GM20000 (cell line): ENCODE measurements around the gene ASPG.

Source experiments
- DNase-seq: peaks from one replicate; pipeline ENCODE4 v3.0.0; 2012; ENCODE audit warnings: low spot score
- TF ChIP-seq, protein P1 (sequence below): IDR thresholded peaks from 2 replicates; pipeline ENCODE4 v1.5.1; 2012; ENCODE audit warnings: mild to moderate bottlenecking, control low read depth; ENCODE audit errors: extremely low read depth, missing control alignments

ASPG gene

DNA sequence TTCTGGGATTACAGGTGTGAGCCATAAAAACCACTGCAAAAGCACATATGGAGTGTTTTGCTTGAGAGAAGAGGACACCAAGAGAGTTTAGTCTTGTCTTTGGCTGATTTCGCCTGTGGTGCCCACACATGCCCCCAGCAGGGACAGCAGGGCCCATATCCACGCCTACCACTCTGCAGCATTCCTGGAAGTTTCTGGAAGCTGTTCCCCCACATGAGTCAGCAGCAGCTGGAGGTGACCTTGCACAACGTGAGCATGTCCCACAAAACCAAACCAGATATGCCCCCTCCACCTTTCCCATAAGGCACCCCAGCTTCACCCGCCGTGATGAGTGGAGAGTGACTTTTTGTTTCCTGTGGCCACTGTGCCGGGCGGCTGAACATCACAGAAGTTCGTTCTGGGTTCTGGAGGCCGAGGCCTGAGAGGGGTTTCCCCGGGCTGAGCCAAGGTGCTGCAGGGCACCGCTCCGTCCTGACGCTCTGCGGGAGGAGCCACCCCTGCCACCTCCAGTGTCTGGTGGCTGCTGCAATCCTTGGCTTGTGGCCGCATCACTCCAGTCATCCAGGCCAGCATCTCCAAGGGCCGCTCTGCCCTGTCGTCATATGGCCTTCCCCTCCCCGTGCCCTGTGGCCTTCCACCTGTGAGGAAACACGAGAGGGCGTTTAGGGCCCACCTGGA lies 4.7 kb downstream of the ASPG start:
- no peak for DNase-seq
- TF ChIP-seq, protein P1, sequence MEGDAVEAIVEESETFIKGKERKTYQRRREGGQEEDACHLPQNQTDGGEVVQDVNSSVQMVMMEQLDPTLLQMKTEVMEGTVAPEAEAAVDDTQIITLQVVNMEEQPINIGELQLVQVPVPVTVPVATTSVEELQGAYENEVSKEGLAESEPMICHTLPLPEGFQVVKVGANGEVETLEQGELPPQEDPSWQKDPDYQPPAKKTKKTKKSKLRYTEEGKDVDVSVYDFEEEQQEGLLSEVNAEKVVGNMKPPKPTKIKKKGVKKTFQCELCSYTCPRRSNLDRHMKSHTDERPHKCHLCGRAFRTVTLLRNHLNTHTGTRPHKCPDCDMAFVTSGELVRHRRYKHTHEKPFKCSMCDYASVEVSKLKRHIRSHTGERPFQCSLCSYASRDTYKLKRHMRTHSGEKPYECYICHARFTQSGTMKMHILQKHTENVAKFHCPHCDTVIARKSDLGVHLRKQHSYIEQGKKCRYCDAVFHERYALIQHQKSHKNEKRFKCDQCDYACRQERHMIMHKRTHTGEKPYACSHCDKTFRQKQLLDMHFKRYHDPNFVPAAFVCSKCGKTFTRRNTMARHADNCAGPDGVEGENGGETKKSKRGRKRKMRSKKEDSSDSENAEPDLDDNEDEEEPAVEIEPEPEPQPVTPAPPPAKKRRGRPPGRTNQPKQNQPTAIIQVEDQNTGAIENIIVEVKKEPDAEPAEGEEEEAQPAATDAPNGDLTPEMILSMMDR = no peak

DNA sequence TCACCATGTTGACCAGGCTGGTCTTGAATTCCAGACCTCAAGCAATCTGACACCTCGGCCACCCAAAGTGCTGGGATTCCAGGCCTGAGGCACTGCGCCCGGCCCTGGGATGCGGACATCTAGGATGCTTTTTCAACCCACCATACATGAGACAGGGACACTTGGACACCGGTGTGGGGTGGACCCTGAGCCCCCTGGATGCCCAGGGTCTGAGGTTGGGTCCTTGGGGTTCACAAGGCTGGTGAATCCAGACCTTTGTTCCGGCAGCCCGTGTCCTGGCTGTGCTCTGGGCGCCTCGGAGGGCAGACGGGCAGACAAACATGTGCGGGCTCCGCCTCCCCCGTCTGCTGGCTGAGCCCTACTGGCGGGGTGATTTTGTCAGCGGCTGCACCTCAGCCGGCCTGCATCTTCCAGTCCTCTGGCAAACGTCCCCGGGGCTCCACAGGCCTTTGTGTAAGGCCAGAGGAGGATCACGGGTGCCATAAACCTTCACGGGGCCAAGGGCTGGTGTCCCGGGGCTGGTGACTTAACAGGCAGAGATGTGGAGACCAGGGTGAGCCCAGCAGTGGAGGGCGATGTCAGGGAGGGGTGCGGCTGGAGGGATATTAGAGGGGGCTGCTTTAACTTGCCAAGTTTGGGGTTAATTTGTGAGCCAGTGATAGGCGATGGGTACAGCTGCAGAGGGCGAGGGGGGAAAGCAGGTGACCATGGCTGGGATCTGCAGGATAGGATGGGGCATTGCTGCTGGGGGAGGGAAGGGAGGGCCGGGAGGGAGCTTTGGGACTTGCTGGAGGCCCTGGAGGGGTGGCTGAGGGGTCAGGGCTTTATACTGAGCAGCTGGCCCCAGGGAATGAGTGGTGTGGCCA lies 5.8 kb downstream of the ASPG start:
- DNase-seq = no peak

DNA sequence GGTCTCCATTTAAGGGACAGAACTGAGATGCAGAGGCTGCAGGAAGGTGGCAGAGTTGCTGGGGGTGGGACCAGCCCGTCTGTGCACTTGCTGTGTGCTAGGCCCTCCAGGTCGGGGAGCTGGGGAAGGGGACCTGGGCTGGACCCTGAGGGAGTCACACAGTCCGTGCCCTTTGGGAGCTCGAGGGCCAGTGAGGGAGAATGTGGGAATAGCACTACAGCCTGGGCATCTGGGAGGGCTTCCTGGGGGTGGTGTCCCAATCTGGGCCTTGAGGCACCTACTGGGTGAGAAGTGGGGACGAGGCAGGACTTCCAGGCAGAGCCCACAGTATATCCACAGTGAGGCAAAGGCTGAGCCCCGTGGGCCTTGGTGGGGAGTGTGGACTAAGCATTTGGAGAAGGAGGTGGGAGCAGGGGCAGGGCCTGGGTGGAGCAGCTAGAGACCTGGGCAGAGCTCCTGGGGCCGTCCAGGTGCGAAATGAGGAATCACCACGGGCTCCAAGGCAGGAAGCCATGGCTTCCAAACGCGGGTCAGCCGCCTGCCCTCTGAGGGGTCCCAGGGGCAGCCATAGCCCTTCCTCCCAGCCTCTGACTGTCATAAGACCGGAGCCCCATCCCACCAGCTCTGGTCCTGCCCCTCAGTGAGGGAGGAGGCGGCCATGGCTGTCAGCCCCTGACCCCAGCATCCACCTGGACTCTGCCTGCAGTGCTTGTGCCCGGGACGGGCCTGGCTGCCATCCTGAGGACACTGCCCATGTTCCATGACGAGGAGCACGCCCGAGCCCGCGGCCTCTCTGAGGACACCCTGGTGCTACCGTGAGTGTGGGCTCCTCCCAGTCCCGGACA lies 6.6 kb downstream of the ASPG start:
- no peak for DNase-seq
- TF ChIP-seq, protein P1 = no peak

More for the DNA sequence above, 5.8 kb downstream of the ASPG start:
- TF ChIP-seq, protein P1 = no peak

DNA sequence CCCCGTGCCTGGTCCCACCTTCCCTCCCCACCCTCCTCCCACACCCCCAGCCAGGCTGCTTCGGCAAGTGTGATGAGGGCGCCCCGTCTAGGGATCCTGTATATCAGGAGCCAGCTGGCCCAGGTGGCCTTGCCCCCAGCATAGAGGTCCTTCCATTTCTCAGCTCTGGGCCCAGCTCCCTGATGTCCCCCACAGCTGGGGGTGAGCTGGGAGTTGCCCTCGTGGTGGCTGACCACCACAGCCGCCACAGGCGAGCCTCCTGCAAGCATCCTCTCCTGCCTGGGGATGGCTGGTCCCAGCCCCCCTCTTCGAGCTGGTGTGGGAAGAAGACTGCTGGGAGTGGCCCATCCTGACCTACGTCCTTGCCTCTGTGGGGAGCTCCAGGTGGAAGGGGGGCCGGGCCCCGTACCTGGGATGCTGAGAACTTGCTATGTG lies 7.4 kb downstream of the ASPG start:
- TF ChIP-seq, protein P1 = no peak

DNA sequence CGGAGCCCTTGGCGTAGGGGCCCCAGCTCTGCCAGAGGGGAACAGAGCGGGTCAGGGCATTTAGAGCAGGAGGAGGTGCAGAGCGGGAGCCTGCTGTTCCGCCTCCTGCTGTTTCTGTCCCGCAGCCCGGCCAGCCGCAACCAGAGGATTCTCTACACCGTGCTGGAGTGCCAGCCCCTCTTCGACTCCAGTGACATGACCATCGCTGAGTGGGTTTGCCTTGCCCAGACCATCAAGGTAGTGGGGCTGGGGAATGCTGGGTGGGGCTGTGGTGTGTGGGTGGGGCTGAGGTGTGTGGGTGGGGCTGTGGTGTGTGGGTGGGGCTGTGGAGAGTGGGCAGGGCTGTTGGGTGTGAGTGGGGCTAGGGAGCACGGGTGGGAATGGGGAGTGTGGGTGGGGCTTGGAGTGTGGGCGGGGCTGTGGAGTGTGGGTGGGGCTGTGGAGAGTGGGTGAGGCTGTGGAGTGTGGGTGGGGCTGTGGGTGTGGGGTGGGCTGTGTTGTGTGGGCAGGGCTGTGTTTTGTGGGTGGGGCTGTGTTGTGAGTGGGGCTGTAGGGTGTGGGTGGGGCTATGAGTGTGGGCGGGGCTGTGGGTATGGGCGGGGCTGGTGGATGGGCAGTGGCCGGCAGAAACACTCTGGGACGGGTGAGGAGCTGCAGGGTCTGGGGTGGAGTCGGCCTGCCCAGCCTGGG lies 8.0 kb downstream of the ASPG start:
- no peak for DNase-seq
- TF ChIP-seq, protein P1 = no peak

More for the DNA sequence above, 7.4 kb downstream of the ASPG start:
- no peak for DNase-seq

DNA sequence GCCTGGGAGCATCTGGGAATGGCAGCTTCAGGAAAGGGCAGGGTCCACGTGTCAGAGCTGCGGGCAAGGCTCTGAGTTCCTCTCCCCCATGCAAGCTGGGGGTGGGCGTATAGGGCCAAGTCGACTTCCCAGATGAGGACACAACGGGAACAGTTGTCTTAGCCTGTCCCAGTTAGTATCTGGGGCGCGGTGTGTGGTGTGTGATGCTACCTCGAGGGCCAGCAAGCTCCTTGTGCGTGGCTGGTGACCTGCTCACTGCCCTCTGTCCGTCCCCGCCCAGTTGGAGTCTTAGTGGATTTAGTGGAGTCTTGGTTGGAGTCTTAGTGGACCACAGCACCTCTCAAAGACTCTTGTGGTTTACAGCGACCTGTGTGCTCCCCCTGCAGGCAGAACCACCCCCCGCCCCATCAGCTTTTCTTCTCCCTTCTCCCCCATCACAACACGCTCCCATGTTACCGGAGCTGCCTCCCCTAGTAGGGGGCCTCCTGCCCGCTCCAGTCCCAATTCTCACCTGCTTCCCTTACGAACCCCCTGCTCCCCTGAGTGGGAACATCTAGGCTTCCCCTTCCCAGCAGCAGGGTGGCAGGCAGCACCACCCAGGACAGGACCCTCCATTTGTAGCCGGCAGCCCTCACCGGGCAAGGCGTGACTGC lies 8.7 kb downstream of the ASPG start:
- TF ChIP-seq, protein P1 = no peak
- DNase-seq = no peak
